ENCODE measurements around the gene IMPACT. TPM values are rescaled to one million over a fixed set of nuclear protein-coding genes. Genes with fewer than 3 reads are reported as not detected.

The IMPACT gene
- total and polyA plus RNA-seq, 7 donors: 4.1 to 21.5 (median 14.1) TPM

DNA sequence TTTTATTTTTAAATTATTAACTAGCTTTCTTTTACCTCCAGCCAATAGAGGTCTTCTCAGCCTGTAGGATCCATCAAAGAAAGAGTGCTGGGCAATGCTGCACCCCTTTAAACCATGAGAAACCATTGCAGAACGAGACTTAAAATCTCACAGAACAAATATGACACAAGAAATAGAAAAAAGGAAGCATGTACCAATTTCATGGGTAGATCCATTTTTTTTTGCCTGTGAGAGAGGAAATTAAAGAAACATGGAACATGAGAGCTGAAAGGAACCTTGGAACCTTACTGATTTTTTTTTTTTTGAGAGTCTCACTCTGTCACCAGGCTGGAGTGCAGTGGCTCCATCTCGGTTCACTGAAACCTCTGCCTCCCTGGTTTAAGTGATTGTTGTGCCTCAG is 47.9 kb downstream of the IMPACT start:
- Histone ChIP-seq H3K36me3 (ENCODE audit: insufficient read depth in 1 of 2, low read depth in 1 of 2) (no peaks in the 10 kb centered on the region), H3K9me3 (no peaks in the 10 kb centered on the region), H3K27ac (no peak overlapping the region), H3K4me1 (no peaks in the 10 kb centered on the region), H3K4me3 (no peak overlapping the region), H3K27me3 (ENCODE audit: insufficient read depth in 3 of 3, low read length in 2 of 3) (no peaks in the 10 kb centered on the region)
- 59 to 76% (median 60%) methylated on average over 2 of the region's 2 CpGs for WGBS, 3 donors
- ATAC-seq (no peak), DNase-seq (no peak)
- TF ChIP-seq, protein P1, sequence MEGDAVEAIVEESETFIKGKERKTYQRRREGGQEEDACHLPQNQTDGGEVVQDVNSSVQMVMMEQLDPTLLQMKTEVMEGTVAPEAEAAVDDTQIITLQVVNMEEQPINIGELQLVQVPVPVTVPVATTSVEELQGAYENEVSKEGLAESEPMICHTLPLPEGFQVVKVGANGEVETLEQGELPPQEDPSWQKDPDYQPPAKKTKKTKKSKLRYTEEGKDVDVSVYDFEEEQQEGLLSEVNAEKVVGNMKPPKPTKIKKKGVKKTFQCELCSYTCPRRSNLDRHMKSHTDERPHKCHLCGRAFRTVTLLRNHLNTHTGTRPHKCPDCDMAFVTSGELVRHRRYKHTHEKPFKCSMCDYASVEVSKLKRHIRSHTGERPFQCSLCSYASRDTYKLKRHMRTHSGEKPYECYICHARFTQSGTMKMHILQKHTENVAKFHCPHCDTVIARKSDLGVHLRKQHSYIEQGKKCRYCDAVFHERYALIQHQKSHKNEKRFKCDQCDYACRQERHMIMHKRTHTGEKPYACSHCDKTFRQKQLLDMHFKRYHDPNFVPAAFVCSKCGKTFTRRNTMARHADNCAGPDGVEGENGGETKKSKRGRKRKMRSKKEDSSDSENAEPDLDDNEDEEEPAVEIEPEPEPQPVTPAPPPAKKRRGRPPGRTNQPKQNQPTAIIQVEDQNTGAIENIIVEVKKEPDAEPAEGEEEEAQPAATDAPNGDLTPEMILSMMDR (IDR thresholded peaks at IDR 0.05): no peak
- intact Hi-C loops (cut with DNase I): no loop called here

DNA sequence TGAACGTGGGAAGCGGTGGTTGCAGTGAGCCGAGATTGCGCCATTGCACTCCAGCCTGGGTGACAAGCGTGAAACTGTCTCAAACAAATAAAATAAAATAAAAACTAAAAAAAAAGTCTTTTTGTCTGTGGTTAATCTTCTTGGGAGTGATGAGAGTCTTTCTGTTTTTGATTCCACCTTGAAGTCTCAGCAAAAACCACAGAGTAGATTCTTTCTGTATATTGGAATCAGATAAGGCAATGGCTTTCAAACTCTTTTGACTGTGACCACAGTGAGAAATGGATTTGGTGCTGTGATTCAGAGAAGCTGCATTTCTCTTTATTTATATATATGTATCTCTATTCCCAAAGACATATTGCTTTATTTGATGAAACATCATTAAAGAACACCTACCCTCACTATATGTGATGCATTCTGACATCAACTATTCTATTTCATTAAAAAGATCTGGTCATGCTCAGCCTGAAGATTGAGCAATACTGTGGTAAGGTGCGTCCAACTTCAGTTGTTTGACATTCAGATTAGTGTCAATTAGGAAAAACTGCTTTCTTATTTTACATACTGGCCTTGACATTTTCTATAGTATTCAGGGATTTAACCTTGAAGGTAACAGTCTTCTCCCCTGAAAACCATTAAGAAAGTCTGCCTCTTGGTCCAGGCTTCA is 49.6 kb downstream of the IMPACT start:
- Histone ChIP-seq H3K9me3 (no peaks in the 10 kb centered on the region), H3K27me3 (ENCODE audit: insufficient read depth in 3 of 3, low read length in 2 of 3) (no peaks in the 10 kb centered on the region), H3K4me3 (no peak overlapping the region), H3K4me1 (no peaks in the 10 kb centered on the region), H3K27ac (no peak overlapping the region), H3K36me3 (ENCODE audit: insufficient read depth in 1 of 2, low read depth in 1 of 2) (no peaks in the 10 kb centered on the region)
- TF ChIP-seq, protein P1 (IDR thresholded peaks at IDR 0.05): no peak
- no peak for ATAC-seq
- 88 to 89% (median 88%) methylated on average over 6 of the region's 6 CpGs for WGBS, 3 donors
- DNase-seq: no peak
- intact Hi-C loops (cut with DNase I): no loop called here

DNA sequence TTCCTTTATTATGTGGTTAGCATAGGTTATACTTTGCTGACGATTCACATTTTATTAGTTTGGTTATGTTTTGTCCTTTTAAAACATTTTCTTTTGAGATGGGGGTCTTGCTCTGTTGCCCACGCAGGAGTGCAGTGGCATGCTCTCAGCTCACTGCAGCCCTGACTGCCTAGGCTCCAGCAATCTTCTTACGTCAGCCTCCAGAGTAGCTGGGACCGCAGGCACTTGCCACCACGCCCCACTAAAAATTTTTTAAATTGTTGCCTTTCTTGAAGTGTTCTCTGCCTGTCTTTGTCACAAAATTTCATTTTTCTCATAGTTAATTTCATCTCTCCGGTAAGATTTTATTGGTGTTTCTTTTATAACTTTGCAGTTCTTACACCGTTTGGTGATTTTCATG is 52.9 kb downstream of the IMPACT start:
- no peak for DNase-seq
- H3K4me1 ChIP-seq: no peaks in the 10 kb centered on the region
- 81 to 87% (median 86%) methylated on average over 7 of the region's 7 CpGs for WGBS, 3 donors
- intact Hi-C loops (cut with DNase I): no loop called here
- no peak for ATAC-seq
- no peak overlapping the region for H3K4me3 ChIP-seq
- no peaks in the 10 kb centered on the region for H3K36me3 ChIP-seq (ENCODE audit: insufficient read depth in 1 of 2, low read depth in 1 of 2)
- TF ChIP-seq, protein P1 (IDR thresholded peaks at IDR 0.05): no peak
- no peak overlapping the region for H3K27ac ChIP-seq
- H3K27me3 ChIP-seq (ENCODE audit: insufficient read depth in 3 of 3, low read length in 2 of 3): no peaks in the 10 kb centered on the region
- H3K9me3 ChIP-seq: no peaks in the 10 kb centered on the region

DNA sequence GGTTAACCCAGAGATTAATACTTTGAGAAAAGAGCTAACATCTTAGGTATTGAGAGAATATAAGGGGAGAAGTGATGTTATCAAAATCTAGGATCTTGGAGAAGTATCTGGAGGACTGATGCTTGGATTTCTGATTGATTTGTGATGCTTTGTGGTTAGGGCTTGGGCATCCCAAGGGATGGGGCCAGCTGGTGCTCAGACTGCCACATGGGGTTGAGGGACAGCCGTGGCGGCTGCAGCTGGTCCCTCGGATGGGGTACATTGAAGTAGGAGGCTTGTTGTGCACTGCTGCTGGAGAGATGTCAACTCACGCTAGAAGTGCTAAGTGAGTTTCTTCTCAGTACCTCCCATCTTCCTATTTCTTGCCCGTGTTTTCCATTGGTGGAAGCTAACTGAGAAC is 56.4 kb downstream of the IMPACT start:
- Histone ChIP-seq H3K27ac (no peak overlapping the region), H3K4me3 (no peak overlapping the region), H3K36me3 (ENCODE audit: insufficient read depth in 1 of 2, low read depth in 1 of 2) (no peaks in the 10 kb centered on the region), H3K27me3 (ENCODE audit: insufficient read depth in 3 of 3, low read length in 2 of 3) (no peaks in the 10 kb centered on the region), H3K4me1 (no peaks in the 10 kb centered on the region), H3K9me3 (no peaks in the 10 kb centered on the region)
- TF ChIP-seq, protein P1 (IDR thresholded peaks at IDR 0.05): no peak
- 39 to 63% (median 39%) methylated on average over 5 of the region's 5 CpGs for WGBS, 3 donors
- intact Hi-C loops (cut with DNase I): loop anchor here in 1 of 2 donors (10.0 kb wide), 2 partner anchors 242 to 308 kb away; no protein-coding TSS in a partner anchor
- DNase-seq (no peak), ATAC-seq (no peak)

DNA sequence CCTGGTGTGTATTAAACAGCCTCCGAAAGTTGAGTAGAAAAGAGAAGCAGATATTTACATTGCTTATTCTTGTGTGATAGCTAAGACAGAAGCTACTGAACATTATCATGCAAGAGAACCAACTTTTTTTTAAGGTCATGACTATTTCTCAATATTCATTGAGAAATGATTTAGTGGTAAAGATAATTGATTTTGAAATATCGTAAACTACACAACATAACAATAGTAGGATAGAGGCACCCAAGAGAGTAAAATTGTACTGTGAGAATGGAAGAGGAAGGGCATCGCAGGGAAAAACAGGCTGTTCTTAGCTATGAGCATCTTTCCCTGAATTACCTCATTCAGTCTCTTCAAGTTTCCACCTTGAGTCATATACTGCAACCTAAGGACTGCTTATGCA is 59.2 kb downstream of the IMPACT start:
- WGBS, 3 donors: 90 to 99% (median 91%) methylated on average over 3 of the region's 3 CpGs
- no peaks in the 10 kb centered on the region for H3K27me3 ChIP-seq (ENCODE audit: insufficient read depth in 3 of 3, low read length in 2 of 3)
- no peak overlapping the region for H3K27ac ChIP-seq
- TF ChIP-seq, protein P1 (IDR thresholded peaks at IDR 0.05): no peak
- intact Hi-C loops (cut with DNase I): loop anchor here (2.0 to 10.0 kb wide), 5 partner anchors 123 to 311 kb away; no protein-coding TSS in a partner anchor
- no peaks in the 10 kb centered on the region for H3K36me3 ChIP-seq (ENCODE audit: insufficient read depth in 1 of 2, low read depth in 1 of 2)
- no peaks in the 10 kb centered on the region for H3K4me1 ChIP-seq
- H3K9me3 ChIP-seq: no peaks in the 10 kb centered on the region
- DNase-seq (no peak), ATAC-seq (no peak)
- no peak overlapping the region for H3K4me3 ChIP-seq

Measured in psoas muscle (tissue), 8 donors.